GM12801 (cell line): ENCODE data around the gene CLNS1A.

Experiments
- CTCF ChIP-seq: IDR thresholded peaks from one replicate; pipeline ENCODE4 v1.5.1; 2011; ENCODE audit warnings: control low read depth; ENCODE audit not compliant: insufficient read length; ENCODE audit errors: extremely low read depth

The CLNS1A gene

GRCh38 chr11:77644887-77645286, 7.3 kb upstream of the CLNS1A start:
- TF ChIP-seq CTCF: no peak

GRCh38 chr11:77642228-77642627, 4.6 kb upstream of the CLNS1A start:
- no peak for TF ChIP-seq CTCF

- no peak for TF ChIP-seq CTCF
These were observed 756 bp downstream of the CLNS1A start for GRCh38 chr11:77636731-77637344.

- no peak for TF ChIP-seq CTCF
These were observed 7.4 kb downstream of the CLNS1A start for GRCh38 chr11:77630157-77630710.

- no peak for TF ChIP-seq CTCF
These were observed 17.9 kb downstream of the CLNS1A start for GRCh38 chr11:77619576-77620198.

GRCh38 chr11:77617892-77618291, 19.7 kb downstream of the CLNS1A start:
- no peak for TF ChIP-seq CTCF

GRCh38 chr11:77611921-77612320, 25.7 kb downstream of the CLNS1A start:
- TF ChIP-seq CTCF: no peak
